ENCODE results near the gene SEC14L1.
"Not testable (repeated sequence)": the region's sequence is repeated elsewhere in the genome, so short reads cannot be mapped to it uniquely, and the experiment has no call there.

Gene SEC14L1

DNA sequence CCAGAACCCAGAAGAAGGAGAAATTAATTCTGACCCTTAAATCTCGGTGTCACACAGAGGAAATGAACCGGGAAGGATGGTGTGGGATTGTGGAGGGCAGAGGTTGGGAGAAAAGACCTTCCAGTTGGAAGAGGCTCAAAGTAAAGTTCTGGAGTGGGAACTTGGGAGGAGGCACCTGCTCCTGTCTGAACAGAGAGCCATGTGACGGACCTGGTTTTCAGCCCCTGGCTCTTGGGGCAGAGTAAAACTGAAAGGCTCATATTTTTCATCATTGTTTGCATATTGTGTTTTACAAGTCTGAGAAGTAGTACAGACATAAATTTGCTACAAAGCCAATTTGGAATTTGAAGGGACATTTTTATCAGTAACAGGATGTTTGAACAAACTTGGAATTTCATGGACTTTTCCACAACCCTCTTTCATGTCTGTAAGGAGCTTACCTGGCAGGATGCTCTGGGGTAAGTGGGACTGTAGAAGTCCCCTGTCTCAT, 24.4 kb upstream of the SEC14L1 start:
- no peak for DNase-seq (ENCODE audit: low spot score)

DNA sequence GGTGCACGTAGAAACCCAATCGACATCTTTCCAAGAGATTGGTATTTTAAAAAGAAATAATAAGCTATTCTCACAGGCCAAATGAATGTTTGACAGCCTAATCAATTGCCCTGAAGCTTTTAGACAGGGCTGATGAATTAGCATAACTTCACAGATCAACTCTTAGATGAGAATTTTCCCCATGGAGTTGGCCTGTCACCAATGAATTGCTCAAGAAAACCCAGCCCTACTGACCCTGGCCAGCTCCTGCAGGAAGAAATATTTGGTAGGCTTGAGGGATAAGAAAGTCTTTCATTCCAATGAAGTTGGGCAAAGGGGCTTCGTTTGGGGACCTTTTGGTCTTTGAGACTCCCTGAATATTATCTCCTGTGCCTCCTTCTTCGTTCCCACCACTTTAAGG, 23.4 kb upstream of the SEC14L1 start:
- no peak for DNase-seq (ENCODE audit: low spot score)

DNA sequence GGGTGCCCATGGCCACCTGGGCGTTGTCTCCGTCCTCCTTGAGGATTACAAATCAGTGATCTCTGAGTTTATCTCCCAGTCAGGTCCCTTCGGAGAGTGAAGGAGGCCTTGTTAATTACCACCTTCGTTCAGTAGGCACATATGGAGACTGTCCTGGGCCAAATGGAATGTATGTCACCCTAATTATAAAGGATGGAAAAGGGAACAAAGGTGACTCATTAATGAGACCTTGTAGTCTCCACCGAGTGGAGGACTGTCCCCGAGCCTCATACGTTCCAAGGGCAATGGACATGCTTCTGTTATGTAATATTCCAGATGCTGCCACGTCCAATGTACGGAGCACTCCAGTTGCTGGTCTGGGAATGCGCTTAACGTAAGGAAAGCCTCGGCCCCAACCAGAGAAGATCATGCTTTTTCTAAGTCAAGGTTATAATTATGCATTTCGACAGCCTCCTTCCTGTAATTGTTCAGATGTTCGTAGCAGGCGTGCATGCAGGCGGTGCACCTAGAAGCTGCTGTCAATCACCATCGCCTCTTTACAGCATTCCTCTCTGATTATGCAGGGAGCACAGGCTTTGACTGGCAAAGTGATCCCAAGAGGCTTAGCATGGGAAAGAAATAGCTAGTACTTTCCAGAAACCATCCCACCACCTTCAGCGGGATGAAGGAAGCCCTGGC, 22.4 kb upstream of the SEC14L1 start:
- no peak for DNase-seq (ENCODE audit: low spot score)

DNA sequence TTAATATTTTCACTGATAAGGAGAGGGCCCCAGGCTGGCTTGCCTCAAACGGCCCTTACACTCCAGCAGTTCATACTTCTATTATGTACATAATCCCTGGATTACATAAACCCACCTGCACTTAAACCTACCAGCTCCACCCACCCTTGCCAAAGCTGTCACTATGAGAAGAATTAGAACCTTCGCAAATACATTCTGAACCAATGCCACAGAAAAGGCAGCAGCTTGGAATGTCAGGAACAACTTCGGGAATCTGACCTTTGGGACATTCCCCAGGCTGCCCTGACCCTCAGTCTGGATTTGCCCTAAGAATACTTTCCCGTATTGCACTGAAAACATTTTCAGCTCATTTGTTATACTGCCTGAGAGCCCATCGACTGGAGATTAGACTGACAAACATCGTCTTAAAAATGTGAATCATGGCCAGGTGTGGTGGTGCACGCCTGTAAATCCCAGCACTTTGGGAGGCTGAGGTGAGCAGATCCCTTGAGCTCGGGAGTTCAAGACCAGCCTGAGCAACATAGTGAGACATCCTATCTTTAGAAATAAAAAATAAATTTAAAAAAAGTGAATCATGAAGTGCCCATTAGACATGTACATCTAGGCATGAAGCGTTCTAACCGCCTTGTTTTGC, 21.0 kb upstream of the SEC14L1 start:
- peak; percentile 71 for DNase-seq (ENCODE audit: low spot score)

DNA sequence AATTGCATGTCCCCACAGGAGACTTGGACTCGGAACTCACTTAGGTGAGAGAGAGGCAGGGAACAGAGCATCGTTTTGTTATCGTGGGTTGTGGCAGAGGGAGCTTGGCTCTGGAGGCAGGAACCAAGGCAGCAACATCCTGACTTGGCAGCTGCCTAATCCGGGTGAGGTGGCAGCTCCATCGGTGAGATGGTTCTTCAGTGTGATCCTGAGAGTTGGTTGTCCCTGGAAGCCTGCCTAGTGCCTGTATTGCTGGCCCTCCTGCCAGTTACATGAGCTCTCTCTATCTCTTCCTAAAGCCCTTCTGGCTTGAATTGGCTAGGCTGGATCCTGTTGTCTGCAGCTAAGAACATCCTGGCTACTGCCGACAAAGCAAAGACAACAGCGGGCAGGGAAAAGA, 19.9 kb upstream of the SEC14L1 start:
- DNase-seq (ENCODE audit: low spot score), result no peak

DNA sequence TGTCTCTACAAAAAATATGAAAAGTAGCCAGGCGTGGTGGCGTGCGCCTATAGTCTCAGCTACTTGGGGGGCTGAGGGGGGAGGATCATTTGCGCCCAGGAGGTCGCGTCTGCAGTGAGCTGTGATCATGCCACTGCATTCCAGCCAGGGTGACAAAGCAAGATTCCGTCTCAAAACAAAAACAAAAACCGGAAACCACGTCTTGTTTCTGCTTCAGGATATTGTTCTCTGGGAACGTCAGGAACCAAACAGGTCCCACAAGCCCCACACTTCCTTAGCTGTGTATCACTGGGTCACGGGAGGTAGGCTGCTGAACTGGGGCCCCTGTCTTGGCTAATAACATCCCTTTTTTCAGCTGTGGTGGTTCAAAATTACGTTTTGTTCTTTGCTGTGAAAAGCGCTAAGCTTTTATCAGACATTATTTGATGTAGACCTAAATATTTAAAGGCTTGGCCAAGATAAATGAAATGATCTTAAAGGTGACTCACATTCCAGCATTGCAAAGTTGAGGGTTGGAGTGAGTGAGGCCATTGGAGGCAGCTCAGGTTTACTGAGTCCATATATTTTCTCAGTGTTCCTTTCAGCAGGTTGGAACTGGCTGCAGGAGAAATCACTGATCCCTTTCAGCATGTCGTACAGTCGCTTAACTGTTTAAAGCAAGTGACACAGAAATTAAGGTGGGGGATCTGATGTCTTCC, 16.4 kb upstream of the SEC14L1 start:
- no peak for DNase-seq (ENCODE audit: low spot score)

DNA sequence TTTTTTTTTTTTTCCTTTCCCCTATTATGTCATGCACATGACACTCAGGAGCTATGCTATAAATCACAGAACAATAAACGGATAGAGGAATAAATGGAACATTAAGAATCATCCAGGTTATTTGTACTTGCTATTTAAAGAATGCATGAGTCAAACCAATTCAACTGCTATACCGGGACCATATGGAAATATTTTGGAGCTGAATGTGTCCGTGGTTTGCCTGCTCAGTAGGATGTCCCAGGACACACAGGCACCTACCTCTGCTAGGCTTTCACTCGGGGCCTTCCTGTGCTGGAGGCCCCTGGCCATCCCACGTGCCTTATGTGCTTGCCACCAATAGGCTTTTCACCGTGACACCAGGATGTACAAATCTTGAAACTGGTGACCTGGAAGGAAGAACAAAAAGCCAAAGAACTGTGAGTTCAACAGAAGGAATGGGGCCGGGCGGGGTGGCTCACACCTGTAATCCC, 15.3 kb upstream of the SEC14L1 start:
- DNase-seq (ENCODE audit: low spot score), result no peak

DNA sequence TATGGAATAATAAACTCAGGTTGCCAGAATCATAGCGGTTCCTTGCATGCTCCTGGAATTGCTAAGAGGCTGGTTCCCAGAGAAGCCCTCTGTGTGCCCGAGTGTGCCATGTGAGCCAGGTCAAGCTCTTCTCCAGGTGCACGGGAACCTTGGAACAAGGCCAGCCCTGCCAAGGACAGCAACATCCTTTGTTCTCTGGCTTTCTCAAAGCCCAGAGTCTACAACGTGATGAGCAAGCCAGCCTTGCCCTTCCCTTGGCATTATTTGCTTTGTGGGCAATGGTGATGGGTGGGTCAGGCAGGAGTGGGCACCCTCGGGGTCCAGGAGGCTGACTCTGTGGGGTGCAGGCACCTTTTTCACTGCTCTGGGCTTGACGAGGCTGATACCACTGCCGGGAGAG, 14.2 kb upstream of the SEC14L1 start:
- DNase-seq (ENCODE audit: low spot score), result no peak

DNA sequence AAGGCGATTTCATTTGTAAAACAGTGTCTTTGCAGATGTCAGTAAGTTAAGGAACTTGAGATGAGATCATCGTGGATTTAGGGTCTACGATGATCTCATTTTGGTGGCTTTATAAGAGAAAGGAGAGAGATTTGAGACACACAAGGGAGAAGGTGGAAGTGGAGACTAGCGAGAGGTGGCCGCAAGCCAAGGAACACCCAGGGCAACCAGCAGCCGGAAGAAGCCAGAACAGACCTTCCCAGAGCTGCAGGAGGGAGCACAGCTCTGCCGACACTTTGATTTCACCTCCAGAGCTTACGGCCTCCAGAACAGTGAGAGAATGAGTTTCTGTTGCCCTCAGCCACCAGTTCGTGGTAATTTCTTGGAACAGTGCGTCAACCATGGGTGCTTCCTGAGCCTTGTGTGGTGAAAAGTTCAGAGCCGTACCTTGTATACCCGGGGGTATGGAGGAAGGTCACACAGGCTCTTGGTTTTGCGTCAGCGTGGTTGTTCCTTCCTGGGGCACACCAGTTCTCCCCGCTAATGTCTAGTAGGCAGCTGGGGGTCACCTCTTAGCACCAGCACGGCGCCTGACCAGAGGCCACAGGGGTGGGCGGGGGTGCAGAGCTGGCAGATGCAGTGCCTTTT, 12.9 kb upstream of the SEC14L1 start:
- no peak for DNase-seq (ENCODE audit: low spot score)

DNA sequence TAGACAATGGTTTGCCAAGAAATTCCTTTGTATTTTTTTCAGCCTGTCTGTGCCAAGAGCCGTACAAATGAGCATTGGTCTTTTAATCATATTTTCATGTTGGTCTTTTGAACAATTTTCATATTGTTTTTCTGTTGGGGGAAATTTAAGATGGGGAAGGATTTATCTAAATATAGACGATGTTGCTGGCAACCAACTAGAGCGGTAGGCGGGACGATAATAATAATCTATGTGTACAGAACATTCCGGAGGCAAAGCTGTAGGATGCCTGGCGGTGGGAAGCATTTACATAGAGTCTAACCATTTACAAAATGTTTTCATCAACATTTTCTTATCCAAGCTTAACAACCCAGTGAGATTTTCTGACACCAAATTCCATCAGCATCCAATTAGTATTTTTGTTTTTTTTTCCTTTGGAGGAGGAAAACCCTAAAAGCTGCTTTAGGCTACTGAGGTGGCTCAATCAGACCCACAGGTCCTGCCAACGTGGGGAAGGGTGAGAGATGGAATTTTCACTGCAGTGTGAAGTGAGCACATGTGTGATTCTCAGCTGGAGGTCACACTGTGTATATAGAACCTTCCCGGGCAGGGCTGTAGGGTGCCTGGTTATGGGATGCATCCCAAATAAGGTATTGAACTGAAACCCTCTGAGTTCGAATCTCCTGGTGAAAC, 11.7 kb upstream of the SEC14L1 start:
- DNase-seq (ENCODE audit: low spot score), result no peak

DNA sequence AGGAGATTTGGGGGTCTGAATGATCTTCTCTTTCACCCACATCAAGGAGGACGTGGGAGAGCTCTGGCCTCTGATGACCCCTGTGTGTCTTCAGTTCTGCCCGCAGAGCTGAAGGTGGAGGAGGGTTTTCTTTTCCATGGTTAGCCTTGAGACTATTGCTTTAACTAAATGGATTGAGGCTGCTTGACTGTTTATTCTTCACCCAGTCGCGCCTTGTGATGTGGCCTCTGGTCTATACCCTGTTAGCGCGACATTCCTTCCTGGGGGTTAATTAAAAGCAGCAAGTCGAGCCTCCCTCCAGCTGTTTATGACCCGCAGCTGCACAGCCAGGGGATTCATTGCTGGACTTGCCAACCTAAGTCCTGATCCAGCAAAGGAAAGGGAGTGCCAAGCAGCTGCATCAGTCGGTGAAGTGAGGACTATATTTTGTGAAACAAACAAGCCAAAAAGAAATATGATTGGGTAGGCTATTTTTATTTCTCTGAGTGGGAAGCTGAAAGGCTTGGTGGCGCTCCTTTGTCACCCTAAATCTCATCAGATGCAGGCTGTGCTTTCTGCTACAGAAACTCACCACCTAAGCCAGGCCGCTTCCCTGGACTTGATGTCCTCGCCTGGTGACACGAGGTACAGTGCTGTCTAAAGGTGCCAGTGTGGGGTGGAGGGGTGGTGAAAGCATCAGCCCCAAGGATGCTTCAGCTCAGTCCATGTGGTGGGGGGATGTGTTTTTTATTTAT, 11.0 kb upstream of the SEC14L1 start:
- DNase-seq (ENCODE audit: low spot score), result no peak

DNA sequence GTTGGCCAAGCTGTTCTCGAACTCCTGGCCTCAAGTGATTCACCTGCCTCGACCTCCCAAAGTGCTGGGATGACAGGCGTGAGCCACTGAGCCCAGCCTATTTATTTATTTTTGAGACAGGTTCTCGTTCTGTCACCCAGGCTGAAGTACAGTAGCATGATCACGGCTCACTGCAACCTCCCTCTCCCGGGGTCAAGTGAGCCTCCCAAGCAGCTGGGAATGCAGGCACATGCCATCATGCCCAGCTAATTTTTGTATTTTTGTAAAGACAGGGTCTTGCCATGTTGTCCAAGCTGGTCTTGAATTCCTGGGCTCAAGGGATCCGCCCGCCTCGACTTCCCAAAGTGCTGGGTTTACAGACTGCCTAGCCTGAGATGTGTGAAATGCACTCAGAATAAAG, 10.2 kb upstream of the SEC14L1 start:
- DNase-seq (ENCODE audit: low spot score), result no peak

DNA sequence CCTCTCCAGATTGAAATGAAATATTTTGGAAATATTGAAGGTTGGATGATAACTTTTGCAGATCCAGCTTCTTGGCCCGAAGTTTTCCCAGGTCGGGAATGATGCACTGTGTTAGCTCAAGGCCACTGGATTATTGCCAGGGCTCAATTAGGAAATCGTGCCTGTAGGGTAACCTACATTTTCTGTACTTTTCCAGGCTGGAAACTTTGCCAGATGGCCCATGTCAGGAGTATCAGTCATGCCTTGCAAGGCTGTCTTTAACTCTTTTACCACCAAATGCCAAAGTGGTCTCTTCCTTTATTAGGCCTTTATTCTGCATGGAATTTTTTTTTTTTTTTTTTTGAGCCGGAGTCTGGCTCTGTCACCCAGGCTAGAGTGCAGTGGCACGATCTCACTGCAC, 8.9 kb upstream of the SEC14L1 start:
- no peak for DNase-seq (ENCODE audit: low spot score)

DNA sequence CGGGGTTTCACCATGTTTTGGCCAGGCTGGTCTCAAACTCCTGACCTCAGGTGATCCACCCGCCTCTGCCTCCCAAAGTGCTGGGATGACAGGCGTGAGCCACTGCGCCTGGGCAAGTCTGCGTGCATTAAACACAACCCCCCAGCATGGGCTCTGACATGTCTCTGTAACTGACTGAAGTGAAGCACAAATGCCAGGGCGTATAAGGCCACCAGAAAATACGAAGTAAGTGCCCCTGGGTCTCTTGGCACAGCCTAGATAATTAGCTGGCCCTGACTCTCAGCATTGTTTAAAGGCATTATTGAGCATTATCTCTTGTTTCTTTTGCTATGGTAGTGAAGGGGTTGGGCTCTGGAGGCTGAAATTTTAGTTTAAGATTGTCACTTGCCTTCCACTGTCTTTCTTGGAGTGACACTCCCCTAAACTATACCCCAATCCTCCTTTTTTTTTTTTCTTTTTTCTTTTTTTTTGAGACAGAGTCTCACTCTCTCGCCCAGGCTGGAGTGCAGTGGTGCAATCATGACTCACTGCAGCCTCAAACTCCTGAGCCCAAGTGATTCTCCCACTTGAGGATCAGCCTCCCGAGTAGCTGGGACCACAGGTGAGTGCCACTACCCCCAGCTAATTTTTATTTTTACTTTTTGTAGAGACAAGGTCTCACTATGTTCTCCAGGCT, 8.2 kb upstream of the SEC14L1 start:
- no peak for DNase-seq (ENCODE audit: low spot score)

DNA sequence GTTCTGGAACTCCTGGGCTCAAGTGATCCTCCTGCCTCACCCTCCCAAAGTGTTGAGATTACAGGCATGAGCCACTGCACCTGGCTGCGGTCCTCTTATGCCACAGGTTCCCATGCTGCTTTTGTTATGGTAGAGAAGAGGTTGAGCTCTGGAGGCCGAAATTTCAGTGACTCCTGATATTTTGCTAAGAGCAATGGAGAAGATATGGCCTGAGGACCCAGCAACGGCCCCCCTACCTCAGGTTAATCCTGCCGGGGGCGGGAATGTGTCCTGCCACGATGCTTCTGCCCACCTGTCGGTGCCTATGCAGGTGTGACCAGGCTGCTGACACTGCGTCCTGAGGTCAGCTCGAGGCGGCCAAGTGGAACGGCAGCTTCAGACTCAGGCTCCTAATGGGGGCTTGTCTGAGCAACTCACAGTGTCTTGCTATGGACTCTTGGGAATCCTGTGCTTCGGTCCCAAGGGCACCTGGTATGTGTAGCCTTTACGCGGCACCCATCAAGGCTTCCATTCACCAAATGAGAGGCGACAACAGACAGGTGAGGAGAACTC, 7.6 kb upstream of the SEC14L1 start:
- no peak for DNase-seq (ENCODE audit: low spot score)

DNA sequence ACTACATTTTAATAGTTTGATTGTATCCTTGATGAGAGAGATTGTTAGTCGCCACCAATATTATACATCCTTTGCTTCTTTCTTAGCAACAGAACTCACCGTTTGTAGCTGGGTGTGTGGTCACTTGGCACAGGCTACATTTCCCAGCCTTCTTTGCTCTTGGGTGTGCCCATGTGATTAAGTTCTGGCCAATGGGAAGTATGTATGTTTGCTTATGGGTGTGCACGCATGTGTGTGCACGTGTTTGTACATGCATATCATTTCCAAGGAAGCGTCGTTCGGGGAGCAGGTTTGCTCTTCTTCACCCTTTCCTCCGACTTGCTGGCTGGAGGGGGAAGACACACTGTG, 4.4 kb upstream of the SEC14L1 start:
- DNase-seq (ENCODE audit: low spot score), result no peak

DNA sequence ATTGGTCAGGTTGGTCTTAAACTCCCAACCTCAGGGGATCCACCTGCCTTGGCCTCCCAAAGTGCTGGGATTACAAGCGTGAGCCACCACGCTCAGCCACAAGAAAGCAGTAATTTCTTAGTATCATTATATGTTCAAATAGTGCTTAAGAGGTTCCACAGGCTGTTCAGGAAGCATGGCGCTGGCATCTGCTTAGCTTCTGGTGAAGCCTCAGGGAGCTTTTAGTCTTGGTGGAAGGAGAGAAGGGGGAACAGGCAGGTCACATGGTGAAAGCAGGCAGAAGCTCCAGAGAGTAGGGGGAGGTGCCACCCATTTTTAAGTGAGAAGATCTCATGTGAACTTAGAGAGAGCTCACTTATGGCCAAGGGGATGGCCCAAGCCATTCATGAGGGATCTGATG, 3.7 kb upstream of the SEC14L1 start:
- no peak for DNase-seq (ENCODE audit: low spot score)

DNA sequence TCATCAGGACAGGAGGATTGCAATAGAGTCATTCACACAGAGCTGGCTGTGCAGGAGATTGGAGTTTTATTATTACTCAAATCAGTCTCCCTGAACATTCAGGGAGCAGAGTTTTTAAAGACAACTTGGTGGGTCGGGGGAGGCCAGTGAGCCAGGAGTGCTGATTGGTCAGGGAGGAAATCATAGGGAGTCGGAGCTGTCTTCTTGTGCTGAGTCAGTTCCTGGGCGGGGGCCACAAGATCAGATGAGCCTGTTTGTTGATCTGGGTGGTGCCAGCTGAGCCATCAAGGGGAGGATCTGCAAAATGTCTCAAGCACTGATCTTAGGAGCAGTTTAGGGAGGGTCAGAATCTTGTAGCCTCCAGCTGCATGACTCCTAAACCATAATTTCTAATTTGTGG, 2.9 kb upstream of the SEC14L1 start:
- DNase-seq (ENCODE audit: low spot score), result not testable (repeated sequence)

DNA sequence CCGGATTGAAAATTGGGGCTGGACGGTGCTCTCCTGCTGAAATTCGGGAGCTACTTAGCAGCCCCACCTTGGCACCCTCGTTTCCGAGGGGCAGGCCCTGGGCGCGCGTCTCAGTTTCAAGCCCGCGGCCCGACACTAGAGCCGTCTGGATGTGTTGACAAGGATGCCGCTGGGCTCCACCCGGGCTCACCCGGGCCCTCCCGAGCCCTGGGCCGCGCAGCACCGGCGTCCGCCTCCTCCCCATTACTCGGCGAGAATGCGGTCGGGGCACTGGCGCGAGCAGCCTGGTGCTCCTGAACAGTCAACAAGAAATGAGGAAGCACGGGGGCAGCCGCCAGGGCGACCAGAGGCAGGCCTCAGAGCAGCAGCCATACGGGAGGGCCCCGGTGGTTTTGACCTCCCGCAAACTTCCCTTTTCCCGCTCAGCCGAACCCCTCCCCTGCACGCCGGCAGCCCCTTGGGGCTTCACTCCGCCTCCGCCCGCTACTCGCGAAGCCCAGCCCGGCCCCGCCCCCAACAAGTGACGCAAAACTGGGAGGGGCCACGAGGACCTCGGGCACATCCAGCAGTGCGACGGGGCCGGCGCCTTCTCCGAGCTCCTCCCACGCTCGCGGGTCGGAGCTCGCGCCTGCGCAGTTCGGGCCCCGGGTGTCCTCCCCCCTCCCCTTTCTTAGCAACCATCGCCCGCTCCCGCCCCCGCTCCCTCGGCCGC, 447 bp upstream of the SEC14L1 start:
- DNase-seq (ENCODE audit: low spot score), result peak; percentile 100

DNA sequence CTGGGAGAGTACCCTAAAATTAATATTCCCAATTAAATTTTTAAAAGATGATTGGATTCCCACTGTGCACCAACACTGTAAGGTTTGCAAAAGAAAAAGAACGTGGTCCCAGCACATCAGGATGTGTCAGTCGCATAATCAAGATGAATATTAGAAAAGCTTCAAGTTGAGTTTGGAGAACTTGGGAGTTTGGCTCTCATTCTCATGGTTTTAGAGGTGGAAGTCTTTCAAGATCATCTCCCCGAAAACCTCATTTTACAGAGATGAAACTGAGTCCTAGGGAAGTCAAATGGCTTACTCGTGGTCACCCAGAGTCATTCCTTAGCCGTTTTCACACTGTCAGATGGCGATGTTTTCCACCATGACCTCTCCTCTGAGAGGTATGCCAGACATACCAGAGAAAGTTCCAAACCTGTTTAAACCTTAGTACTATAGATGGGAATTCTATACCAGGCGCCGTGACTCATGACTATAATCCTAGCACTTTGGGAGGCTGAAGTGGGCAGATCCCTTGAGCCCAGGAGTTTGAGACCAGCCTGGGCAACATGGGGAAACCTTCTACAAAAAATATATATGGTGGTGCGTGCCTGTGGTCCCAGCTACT, 1.2 kb downstream of the SEC14L1 start:
- no peak for DNase-seq (ENCODE audit: low spot score)
